Measurements from ENCODE around the gene ADGRB3.

Gene ADGRB3

GRCh38 chr6:69386426-69386825 lies 751.3 kb downstream of the ADGRB3 start:
- Histone ChIP-seq H3K27ac (ENCODE audit: low read depth, low read length, poor library complexity, severe bottlenecking) (no peak overlapping the region), H3K4me2 (ENCODE audit: low read length) (no peak overlapping the region), H4K20me1 (ENCODE audit: insufficient read depth, low read length) (no peaks in the 10 kb centered on the region), H3K27me3 (ENCODE audit: insufficient read depth, low read length) (no peaks in the 10 kb centered on the region), H2AFZ (ENCODE audit: low read length) (no peak overlapping the region), H3K4me1 (ENCODE audit: insufficient read depth, low read length, severe bottlenecking) (no peaks in the 10 kb centered on the region), H3K4me3 (ENCODE audit: low read depth, low read length, poor library complexity, severe bottlenecking) (no peak overlapping the region), H3K9me2 (ENCODE audit: low read depth, low read length) (no peaks in the 10 kb centered on the region), H3K9me3 (ENCODE audit: low read length) (no peaks in the 10 kb centered on the region), H3K9ac (ENCODE audit: low read length) (no peak overlapping the region), H3K36me3 (ENCODE audit: insufficient read depth, low read length) (no peaks in the 10 kb centered on the region), H3F3A (ENCODE audit: insufficient read depth, low read length) (no peaks in the 10 kb centered on the region), H3K79me2 (ENCODE audit: insufficient read depth, low read length) (no peaks in the 10 kb centered on the region)
- no peak for TF ChIP-seq CTCF (IDR thresholded peaks at IDR 0.05; ENCODE audit: low read length)
- TF ChIP-seq EZH2 (IDR thresholded peaks at IDR 0.05; ENCODE audit: borderline replicate concordance, low read length) = no peak

GRCh38 chr6:69390125-69390524 lies 755.0 kb downstream of the ADGRB3 start:
- Histone ChIP-seq H3K4me1 (ENCODE audit: insufficient read depth, low read length, severe bottlenecking) (no peaks in the 10 kb centered on the region), H3K9ac (ENCODE audit: low read length) (no peak overlapping the region), H3K36me3 (ENCODE audit: insufficient read depth, low read length) (no peaks in the 10 kb centered on the region), H3K79me2 (ENCODE audit: insufficient read depth, low read length) (no peaks in the 10 kb centered on the region), H3K4me3 (ENCODE audit: low read depth, low read length, poor library complexity, severe bottlenecking) (no peak overlapping the region), H3K4me2 (ENCODE audit: low read length) (no peak overlapping the region), H3K9me3 (ENCODE audit: low read length) (no peaks in the 10 kb centered on the region), H3F3A (ENCODE audit: insufficient read depth, low read length) (no peaks in the 10 kb centered on the region), H3K27ac (ENCODE audit: low read depth, low read length, poor library complexity, severe bottlenecking) (no peak overlapping the region), H3K9me2 (ENCODE audit: low read depth, low read length) (no peaks in the 10 kb centered on the region), H4K20me1 (ENCODE audit: insufficient read depth, low read length) (no peaks in the 10 kb centered on the region), H3K27me3 (ENCODE audit: insufficient read depth, low read length) (no peaks in the 10 kb centered on the region), H2AFZ (ENCODE audit: low read length) (no peak overlapping the region)
- TF ChIP-seq CTCF (IDR thresholded peaks at IDR 0.05; ENCODE audit: low read length) = no peak
- TF ChIP-seq EZH2 (IDR thresholded peaks at IDR 0.05; ENCODE audit: borderline replicate concordance, low read length) = no peak

- H3K4me1 ChIP-seq (ENCODE audit: insufficient read depth, low read length, severe bottlenecking) = no peaks in the 10 kb centered on the region
- H3K4me3 ChIP-seq (ENCODE audit: low read depth, low read length, poor library complexity, severe bottlenecking) = no peak overlapping the region
- no peak overlapping the region for H2AFZ ChIP-seq (ENCODE audit: low read length)
- no peak overlapping the region for H3K27ac ChIP-seq (ENCODE audit: low read depth, low read length, poor library complexity, severe bottlenecking)
- no peaks in the 10 kb centered on the region for H3K9me3 ChIP-seq (ENCODE audit: low read length)
- no peaks in the 10 kb centered on the region for H3K36me3 ChIP-seq (ENCODE audit: insufficient read depth, low read length)
- no peak overlapping the region for H3K9ac ChIP-seq (ENCODE audit: low read length)
- no peak for TF ChIP-seq CTCF (IDR thresholded peaks at IDR 0.05; ENCODE audit: low read length)
- TF ChIP-seq EZH2 (IDR thresholded peaks at IDR 0.05; ENCODE audit: borderline replicate concordance, low read length) = no peak
- no peaks in the 10 kb centered on the region for H3F3A ChIP-seq (ENCODE audit: insufficient read depth, low read length)
- no peaks in the 10 kb centered on the region for H4K20me1 ChIP-seq (ENCODE audit: insufficient read depth, low read length)
- no peaks in the 10 kb centered on the region for H3K9me2 ChIP-seq (ENCODE audit: low read depth, low read length)
- H3K27me3 ChIP-seq (ENCODE audit: insufficient read depth, low read length) = no peaks in the 10 kb centered on the region
- no peak overlapping the region for H3K4me2 ChIP-seq (ENCODE audit: low read length)
- H3K79me2 ChIP-seq (ENCODE audit: insufficient read depth, low read length) = no peaks in the 10 kb centered on the region
Observed at GRCh38 chr6:69391106-69391505, 756.0 kb downstream of the ADGRB3 start.
